ENCODE results near the gene LNX1.

DNA sequence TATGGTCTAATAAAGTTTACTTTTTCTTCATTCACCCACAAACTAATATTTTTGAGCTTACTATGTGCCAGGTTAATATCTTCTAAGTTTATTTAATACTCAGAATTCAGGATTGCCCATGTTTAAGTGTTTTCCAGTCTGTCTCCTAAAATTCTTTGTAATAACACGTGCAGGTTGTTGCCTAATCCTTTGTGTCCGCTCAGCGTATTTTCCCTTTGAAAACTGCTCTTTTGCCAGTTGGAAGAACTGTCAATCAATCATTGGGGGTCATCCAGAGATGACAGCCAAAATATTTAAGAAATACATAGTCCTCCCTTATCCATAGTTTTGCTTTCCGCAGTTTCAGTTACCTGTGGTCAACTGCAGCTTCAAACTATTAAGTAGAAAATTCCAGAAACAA is 63.4 kb downstream of the LNX1 start:
- no peak for TF ChIP-seq ZNF274 (IDR thresholded peaks at IDR 0.05; ENCODE audit: low read depth, low read length)
- TF ChIP-seq YY1 (IDR thresholded peaks at IDR 0.05; ENCODE audit: insufficient read depth, insufficient read length): no peak
- no peak for TF ChIP-seq SUZ12 (IDR thresholded peaks at IDR 0.05; ENCODE audit: extremely low read depth, insufficient read depth, insufficient read length)
